SU-DHL-6 (cell line): ENCODE data around the gene IFNA4.

Source experiments
- EZH2phosphoT487 ChIP-seq: fragments of 200-600 bp; sonication (generic), shearing (Covaris generic); conservative IDR thresholded peaks from 2 replicates; pipeline ENCODE4 v1.6.1; 2018; ENCODE audit warnings: mild to moderate bottlenecking, antibody characterized with exemption, low read length, moderate library complexity, mixed read lengths
- TF ChIP-seq, protein P1 (sequence below): fragments of 200-600 bp; sonication (generic); IDR thresholded peaks from one replicate; pipeline ENCODE4 v1.5.1; 2017; ENCODE audit warnings: antibody characterized with exemption, mild to moderate bottlenecking, low read length, moderate library complexity; ENCODE audit not compliant: insufficient read depth, poor library complexity, severe bottlenecking

DNA sequence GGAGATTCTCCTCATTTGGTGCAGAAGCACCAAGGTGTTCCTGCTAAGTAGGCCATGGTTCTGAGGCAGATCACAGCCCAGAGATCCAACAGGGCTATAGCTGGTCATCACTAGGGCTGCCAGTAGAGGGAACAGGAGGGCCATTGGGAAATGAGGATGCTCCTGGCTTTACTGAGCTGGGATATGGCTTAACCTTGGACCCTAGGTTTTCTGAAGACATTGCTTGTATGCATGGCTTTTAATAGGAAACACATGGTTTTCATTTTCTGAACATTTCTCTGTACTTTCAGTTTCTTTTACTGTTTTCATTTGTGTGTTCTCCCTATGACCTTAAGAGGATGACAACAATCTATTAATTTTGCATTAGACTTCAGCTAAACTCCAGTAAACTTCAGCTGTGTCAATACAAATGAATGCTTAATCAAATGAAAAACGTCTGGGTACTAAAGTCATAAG, 45.9 kb downstream of the IFNA4 start, which contains the start of gene IFNW1:
- TF ChIP-seq, protein P1, sequence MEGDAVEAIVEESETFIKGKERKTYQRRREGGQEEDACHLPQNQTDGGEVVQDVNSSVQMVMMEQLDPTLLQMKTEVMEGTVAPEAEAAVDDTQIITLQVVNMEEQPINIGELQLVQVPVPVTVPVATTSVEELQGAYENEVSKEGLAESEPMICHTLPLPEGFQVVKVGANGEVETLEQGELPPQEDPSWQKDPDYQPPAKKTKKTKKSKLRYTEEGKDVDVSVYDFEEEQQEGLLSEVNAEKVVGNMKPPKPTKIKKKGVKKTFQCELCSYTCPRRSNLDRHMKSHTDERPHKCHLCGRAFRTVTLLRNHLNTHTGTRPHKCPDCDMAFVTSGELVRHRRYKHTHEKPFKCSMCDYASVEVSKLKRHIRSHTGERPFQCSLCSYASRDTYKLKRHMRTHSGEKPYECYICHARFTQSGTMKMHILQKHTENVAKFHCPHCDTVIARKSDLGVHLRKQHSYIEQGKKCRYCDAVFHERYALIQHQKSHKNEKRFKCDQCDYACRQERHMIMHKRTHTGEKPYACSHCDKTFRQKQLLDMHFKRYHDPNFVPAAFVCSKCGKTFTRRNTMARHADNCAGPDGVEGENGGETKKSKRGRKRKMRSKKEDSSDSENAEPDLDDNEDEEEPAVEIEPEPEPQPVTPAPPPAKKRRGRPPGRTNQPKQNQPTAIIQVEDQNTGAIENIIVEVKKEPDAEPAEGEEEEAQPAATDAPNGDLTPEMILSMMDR = no peak
- no peak for TF ChIP-seq EZH2phosphoT487
